T-helper 1 cell treated with Interleukin-12 subunit alpha and Interleukin-12 subunit beta and Interleukin-4 antibody, amounts not matched to agents 30 μg/mL and 1 μg/mL, for 36 hours (primary cell): ENCODE data around the gene ARHGAP35.
"Not testable (repeated sequence)": the region's sequence is repeated elsewhere in the genome, so short reads cannot be mapped to it uniquely, and the experiment has no call there.

Source experiments
- H3K27ac Mint-ChIP-seq: one replicate; pipeline ENCODE4 v1.8.0; 2021; ENCODE audit warnings: mild to moderate bottlenecking, mixed read lengths
- H3K27me3 Mint-ChIP-seq: one replicate; pipeline ENCODE4 v1.8.0; 2021; ENCODE audit warnings: low read depth, mixed read lengths
- H3K36me3 Mint-ChIP-seq: one replicate; pipeline ENCODE4 v1.8.0; 2021; ENCODE audit warnings: low read depth, mixed read lengths
- H3K4me1 Mint-ChIP-seq: one replicate; pipeline ENCODE4 v1.8.0; 2021; ENCODE audit warnings: low read depth, mixed read lengths
- H3K4me3 Mint-ChIP-seq: one replicate; pipeline ENCODE4 v1.8.0; 2021; ENCODE audit warnings: mild to moderate bottlenecking, moderate library complexity, mixed read lengths
- H3K9me3 Mint-ChIP-seq: one replicate; pipeline ENCODE4 v1.8.0; 2021; ENCODE audit warnings: mixed read lengths

The ARHGAP35 gene

DNA sequence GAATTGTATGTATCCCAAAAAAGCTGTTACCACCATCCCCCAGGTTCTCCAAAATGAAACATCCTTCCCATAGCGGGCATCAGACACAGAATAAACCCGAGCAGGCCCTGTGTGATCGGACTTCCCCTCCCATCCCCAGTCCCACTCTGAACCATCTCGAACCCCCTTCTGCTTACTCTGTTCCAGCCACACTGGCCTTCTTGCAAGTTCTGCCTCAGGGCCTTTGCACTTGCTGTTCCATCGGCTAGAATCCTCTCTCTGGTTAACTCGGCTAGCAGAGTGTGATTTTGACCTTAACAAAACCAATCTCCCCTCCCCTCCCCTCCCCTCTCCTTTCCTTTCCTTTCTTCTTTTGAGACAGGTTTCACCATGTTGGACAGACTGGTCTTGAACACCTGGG is 25.8 kb upstream of the ARHGAP35 start:
- H3K36me3 Mint-ChIP-seq: peaks cover 10% of the 10 kb centered on the region
- H3K27me3 Mint-ChIP-seq: no peaks in the 10 kb centered on the region
- H3K9me3 Mint-ChIP-seq: no peaks in the 10 kb centered on the region
- no peak overlapping the region for H3K4me3 Mint-ChIP-seq
- H3K4me1 Mint-ChIP-seq: peaks cover 3% of the 10 kb centered on the region
- H3K27ac Mint-ChIP-seq: no peak overlapping the region

DNA sequence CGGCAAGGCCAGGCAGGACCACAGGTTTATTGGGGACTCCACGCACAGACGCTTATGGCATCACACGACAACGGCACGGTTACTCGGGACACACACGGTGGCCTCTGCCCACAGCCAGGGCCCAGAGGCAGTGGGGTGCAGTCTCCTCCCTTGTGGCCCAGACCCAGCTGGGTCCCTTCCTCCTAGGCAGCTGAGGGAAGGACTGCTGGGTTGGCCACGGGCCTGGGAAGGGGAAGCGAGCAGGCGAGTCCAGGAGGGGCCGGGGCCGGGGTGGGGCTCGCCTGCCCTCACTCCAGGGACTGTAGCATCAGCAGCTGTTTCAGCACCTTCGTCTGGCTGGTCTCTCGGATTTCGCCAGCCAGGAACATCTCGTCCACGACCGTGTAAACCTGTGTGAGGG is 22.6 kb upstream of the ARHGAP35 start:
- no peaks in the 10 kb centered on the region for H3K27me3 Mint-ChIP-seq
- H3K36me3 Mint-ChIP-seq: peaks cover 15% of the 10 kb centered on the region
- H3K9me3 Mint-ChIP-seq: no peaks in the 10 kb centered on the region
- peaks cover 1% of the 10 kb centered on the region for H3K4me1 Mint-ChIP-seq
- H3K27ac Mint-ChIP-seq: no peak overlapping the region
- H3K4me3 Mint-ChIP-seq: no peak overlapping the region

DNA sequence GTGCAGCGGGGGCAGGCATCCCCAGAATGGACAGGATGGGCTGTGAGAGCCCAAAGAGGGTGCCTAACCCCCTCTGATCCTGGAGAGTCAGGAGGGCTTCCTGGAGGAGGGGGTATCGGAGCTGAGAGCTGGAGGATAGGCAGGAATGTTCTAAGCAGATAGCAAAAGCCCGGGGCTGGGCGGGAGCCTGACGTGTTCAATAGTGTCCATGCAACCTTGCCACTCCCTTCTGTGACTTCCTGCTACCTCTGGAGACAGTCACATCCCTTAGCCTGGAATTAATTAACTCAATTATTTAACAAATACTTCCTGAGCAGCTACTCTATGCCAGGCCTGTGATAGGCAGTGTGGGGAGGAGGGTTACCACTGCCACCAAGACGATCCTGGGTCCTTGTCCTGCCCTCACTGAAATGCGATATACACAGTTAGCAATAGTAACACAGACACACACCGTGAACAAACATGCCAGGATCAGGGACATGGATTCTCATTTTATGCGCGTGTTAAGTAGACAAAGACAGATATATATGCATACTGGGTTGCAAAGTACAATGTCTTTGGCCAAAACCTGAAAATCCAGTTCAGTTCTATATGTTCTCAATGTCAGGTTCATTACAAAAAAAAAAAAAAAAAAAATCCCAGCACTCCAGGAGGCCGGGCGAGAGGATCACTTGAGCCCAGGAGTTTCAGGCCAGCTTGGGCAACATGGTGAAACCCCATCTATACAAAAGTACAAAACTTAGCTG is 20.9 kb upstream of the ARHGAP35 start:
- H3K36me3 Mint-ChIP-seq: peaks cover 16% of the 10 kb centered on the region
- H3K27me3 Mint-ChIP-seq: no peaks in the 10 kb centered on the region
- no peak overlapping the region for H3K27ac Mint-ChIP-seq
- H3K4me3 Mint-ChIP-seq: no peak overlapping the region
- peaks cover 1% of the 10 kb centered on the region for H3K4me1 Mint-ChIP-seq
- no peaks in the 10 kb centered on the region for H3K9me3 Mint-ChIP-seq

DNA sequence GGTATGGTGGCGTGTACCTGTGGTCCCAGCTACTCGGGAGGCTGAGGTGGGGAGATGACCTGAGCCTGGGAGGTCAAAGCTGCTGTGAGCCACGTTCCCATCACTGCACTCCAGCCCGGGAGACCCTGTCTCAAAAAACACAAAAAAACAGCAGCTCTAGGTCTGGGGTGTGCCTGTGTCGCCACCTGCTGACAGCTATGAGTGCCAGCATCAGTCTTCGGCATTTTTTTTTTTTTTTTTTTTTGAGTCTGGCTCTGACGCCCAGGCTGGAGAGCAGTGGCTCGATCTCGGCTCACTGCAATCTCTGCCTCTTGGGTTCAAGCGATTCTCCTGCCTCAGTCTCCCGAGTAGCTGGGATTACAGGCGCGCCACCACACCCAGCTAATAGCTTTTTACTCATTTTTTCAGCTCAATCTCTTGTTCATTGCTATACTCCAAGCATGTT is 20.3 kb upstream of the ARHGAP35 start:
- Mint-ChIP-seq H3K27ac (no peak overlapping the region), H3K4me3 (no peak overlapping the region), H3K9me3 (no peaks in the 10 kb centered on the region), H3K27me3 (no peaks in the 10 kb centered on the region), H3K36me3 (peaks cover 16% of the 10 kb centered on the region), H3K4me1 (peaks cover 1% of the 10 kb centered on the region)

DNA sequence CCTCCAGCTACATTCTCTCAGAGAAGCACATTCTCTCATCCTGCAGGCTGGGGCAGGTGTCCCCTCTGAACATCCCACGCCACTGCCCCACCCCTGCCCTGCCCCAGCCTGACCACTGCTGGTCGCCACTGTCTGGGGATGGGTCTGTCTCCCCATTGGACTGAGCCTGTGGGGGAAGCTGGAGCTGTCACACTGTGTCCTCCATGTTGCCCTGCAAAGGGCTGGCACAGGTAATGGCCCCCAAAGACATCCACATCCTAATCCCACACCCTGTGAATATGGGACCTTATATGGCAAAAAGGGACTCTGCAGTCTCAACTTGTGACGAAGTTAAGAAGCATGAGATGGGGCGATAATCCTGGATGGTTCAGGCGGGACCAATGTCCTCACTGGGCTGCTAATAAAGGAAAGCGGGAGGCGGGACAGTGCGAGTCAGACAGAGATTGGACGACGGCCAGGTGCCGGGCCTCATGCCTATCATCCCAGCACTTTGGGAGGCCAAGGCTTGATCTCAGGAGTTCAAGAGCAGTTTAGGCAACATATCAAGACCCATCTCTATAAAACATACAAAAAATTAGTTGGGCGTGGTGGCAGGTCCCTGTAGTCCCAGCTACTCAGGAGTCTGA is 19.2 kb upstream of the ARHGAP35 start:
- peaks cover 3% of the 10 kb centered on the region for H3K4me1 Mint-ChIP-seq
- H3K27me3 Mint-ChIP-seq: no peaks in the 10 kb centered on the region
- no peaks in the 10 kb centered on the region for H3K9me3 Mint-ChIP-seq
- H3K4me3 Mint-ChIP-seq: no peak overlapping the region
- H3K36me3 Mint-ChIP-seq: peaks cover 19% of the 10 kb centered on the region
- no peak overlapping the region for H3K27ac Mint-ChIP-seq

DNA sequence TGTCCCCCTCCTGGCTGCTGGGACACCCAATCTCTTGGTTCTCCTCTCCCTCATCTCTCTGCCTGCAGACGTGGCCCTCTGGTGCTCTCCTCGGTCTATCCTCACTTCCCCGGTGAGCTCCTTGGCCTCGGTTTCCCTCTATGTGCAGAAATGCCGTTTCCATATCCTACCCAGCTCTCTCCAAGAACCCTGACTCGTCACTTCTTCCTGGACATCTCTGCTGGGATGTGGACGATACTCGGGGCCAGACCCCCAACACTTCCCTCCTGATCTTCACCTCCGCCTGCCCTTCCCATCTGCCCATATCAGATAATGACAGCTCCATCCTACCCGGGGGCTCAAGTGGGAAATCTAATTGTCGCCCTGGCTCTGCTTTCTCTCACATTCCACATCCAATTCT is 18.0 kb upstream of the ARHGAP35 start:
- peaks cover 19% of the 10 kb centered on the region for H3K36me3 Mint-ChIP-seq
- peaks cover 3% of the 10 kb centered on the region for H3K4me1 Mint-ChIP-seq
- no peak overlapping the region for H3K4me3 Mint-ChIP-seq
- H3K9me3 Mint-ChIP-seq: no peaks in the 10 kb centered on the region
- no peak overlapping the region for H3K27ac Mint-ChIP-seq
- H3K27me3 Mint-ChIP-seq: no peaks in the 10 kb centered on the region

DNA sequence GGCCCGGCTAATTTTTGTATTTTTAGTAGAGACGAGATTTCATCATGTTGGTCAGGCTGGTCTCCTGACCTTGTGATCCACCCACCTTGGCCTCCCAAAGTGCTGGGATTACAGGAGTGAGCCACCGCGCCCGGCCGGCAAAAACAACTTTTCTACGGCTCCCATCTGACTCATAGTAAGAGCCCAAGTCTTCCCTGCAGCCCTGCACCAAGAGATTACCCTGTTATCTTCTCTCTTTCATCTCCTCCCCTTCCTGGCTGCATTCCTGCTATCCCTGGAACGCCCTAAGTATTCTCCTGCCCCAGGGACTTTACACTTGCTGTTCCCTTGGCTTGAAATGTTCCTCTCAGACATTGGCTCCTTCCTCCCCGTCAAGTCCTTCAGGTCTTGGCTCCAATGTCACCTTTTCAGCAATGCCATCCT is 16.7 kb upstream of the ARHGAP35 start:
- Mint-ChIP-seq H3K4me1 (peaks cover 3% of the 10 kb centered on the region), H3K27ac (no peak overlapping the region), H3K9me3 (no peaks in the 10 kb centered on the region), H3K27me3 (no peaks in the 10 kb centered on the region), H3K36me3 (peaks cover 12% of the 10 kb centered on the region), H3K4me3 (no peak overlapping the region)

DNA sequence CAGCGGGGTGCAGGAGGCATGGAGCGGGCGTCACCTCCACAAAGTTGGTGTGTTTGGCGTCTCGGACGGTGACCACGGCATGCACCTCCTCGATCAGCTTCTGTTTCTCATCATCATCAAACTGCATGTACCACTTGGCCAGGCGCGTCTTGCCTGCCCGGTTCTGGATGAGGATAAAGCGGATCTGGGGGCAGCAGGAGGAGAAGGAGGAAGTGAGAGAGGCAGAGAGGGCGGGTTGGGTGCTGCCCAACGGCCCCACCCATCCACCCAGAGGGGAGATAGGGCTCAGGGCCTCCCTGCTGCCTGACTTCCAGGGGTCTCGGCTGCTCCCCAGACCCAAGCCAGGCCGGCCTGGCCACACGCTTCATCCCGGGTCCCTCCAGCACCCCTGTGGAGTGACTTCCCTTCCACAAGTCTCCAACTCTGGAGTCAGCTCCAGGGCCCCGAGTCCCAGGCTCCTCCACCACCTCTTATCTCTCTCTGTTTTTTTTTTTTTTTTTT is 14.8 kb upstream of the ARHGAP35 start:
- Mint-ChIP-seq H3K27ac (no peak overlapping the region), H3K27me3 (no peaks in the 10 kb centered on the region), H3K36me3 (peaks cover 12% of the 10 kb centered on the region), H3K4me3 (no peak overlapping the region), H3K4me1 (peaks cover 18% of the 10 kb centered on the region), H3K9me3 (no peaks in the 10 kb centered on the region)

DNA sequence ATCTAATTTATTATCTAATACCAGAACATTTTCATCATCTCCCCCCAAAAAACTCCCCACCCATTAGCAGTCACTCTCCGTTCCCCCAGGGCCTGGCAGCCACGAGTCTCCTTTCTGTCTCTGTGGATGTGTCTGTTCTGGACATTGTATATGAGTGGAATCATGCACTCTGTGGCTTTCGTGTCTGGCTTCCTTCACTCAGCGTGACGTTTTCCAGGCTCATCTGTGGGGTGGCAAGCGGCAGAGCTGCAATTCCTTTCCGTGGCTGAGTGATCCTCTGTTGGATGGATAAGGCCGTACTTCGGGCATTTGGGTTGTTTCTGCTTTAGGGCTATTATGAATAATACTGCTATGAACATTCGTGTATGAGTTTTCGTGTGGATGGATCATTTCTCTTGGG is 13.3 kb upstream of the ARHGAP35 start:
- H3K4me1 Mint-ChIP-seq: peaks cover 16% of the 10 kb centered on the region
- peak overlapping the region; percentile 4 for H3K4me3 Mint-ChIP-seq
- peaks cover 10% of the 10 kb centered on the region for H3K36me3 Mint-ChIP-seq
- no peaks in the 10 kb centered on the region for H3K27me3 Mint-ChIP-seq
- H3K27ac Mint-ChIP-seq: no peak overlapping the region
- no peaks in the 10 kb centered on the region for H3K9me3 Mint-ChIP-seq

DNA sequence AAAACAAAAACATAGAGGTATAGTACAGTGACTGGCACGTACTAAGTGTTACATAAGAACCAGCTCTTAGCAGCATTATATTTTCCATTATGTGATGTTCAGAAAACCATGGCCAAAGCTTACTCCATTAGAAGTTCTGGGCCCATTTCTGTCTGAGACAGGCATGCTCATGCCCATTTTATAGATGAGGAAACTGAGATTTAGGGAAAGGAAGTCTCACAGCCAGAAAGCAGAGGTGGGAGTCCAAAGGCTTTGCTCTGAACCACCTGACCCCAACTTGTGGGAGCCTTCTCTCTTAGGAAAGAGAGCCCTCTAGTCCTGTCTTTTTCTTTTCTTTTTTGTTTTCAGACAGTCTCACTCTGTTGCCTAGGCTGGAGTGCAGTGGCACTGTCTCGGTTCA is 12.4 kb upstream of the ARHGAP35 start:
- Mint-ChIP-seq H3K27ac (no peak overlapping the region), H3K4me3 (no peak overlapping the region)

DNA sequence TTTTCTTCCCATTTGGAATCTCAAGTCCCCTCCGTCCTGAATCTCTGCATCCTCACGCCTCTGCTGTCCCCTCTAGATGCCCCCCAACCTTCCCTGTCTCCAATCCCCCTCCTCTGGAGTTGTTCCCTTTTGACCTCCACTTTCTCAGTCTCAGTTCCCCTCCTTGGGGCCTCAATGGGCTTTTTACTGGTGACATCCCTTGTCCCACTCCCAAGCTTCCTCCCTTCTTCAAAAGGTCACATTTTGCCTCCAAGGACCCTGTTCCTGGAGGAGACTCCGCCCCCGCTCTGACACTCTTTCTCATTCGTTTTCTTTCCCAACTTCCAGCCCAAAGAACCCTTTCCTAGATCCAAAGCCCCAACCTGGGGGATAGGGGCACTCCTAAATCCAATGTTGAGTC is 11.2 kb upstream of the ARHGAP35 start:
- H3K27me3 Mint-ChIP-seq: peaks cover 4% of the 10 kb centered on the region
- no peaks in the 10 kb centered on the region for H3K9me3 Mint-ChIP-seq
- H3K36me3 Mint-ChIP-seq: peaks cover 6% of the 10 kb centered on the region
- H3K27ac Mint-ChIP-seq: peak overlapping the region; percentile 79
- H3K4me3 Mint-ChIP-seq: peak overlapping the region; percentile 98
- peaks cover 16% of the 10 kb centered on the region for H3K4me1 Mint-ChIP-seq

More for the DNA sequence above, 12.4 kb upstream of the ARHGAP35 start:
- no peaks in the 10 kb centered on the region for H3K9me3 Mint-ChIP-seq
- H3K27me3 Mint-ChIP-seq: no peaks in the 10 kb centered on the region
- peaks cover 6% of the 10 kb centered on the region for H3K36me3 Mint-ChIP-seq
- H3K4me1 Mint-ChIP-seq: peaks cover 16% of the 10 kb centered on the region

DNA sequence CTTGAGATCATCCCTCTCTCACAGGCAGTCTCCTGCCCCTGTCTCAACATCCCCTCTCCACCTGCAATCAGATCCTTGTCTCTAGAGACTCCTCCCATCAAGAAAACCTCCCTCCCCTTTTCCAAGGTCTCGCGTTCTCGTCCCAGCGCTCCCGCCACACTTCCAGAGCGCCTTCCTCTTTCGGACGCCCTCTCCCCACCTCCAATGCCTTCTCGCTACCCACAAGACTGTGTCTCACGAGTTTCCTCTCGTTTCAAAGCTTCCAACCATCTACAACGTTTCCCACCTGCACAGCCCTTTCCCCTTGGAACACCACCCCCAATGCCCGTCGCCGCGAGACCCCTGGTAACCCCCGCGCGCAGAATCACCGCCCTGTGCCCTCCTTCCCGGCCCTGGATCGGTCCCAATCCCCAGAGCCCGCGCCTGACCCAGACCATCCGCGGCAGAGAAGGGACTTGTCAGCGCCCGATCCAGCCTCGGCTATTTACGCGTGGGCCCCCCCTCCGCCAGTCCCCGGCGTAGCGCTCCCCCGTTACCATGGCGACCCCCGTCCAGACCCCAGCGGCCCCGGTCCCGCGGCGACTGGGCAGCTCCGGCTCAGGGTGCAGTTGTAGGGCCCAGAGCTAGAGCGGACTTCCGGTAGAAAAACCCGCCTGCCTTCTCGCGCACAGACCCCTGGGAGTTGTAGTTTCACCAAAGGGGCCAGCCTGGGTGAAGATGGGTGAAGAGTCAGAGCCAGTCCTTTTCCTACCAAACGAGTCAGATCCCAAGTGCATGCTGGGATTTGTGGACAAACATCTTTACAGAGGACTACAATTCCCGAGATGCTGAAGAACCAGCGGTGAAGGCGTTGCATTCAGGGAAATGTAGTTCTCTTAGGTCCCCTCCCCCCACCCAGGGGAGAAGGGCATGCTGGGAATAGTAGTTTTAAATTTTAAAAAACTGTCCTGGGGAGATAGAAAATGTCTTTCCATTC is 10.3 kb upstream of the ARHGAP35 start, which contains the start of gene AP2S1:
TSS of gene AP2S1 (minus strand) at position 619 of the 976 bp plus-strand sequence. CDS start at position 539, 80 bp downstream.
- H3K4me1 Mint-ChIP-seq: peaks cover 19% of the 10 kb centered on the region
- H3K27me3 Mint-ChIP-seq: peaks cover 4% of the 10 kb centered on the region
- H3K36me3 Mint-ChIP-seq: peaks cover 6% of the 10 kb centered on the region
- H3K27ac Mint-ChIP-seq: peak within 1 kb of the TSS; percentile 79
- H3K9me3 Mint-ChIP-seq: no peaks in the 10 kb centered on the region
- H3K4me3 Mint-ChIP-seq: peak within 1 kb of the TSS; percentile 98

DNA sequence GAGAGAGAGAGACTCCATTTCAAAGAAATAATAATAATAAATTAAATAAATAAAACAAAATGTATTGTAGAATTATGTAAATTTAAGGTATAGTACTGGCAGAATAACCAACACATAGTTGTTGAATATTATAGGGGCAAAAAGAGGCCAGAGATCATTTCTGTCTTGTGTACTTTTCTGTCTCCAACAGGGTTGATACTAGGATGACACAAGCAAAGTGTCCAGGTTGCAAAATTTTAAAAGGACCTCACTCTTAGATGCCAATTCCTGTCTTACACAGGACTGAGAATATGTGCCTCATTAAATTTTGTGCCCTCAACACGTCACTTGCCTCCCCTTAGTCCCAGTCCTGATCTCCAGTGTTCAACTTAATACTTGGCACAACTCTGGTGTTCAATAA is 8.0 kb upstream of the ARHGAP35 start:
- Mint-ChIP-seq H3K4me1 (peaks cover 27% of the 10 kb centered on the region), H3K9me3 (no peaks in the 10 kb centered on the region), H3K27me3 (peaks cover 4% of the 10 kb centered on the region), H3K4me3 (no peak overlapping the region), H3K36me3 (no peaks in the 10 kb centered on the region), H3K27ac (no peak overlapping the region)

DNA sequence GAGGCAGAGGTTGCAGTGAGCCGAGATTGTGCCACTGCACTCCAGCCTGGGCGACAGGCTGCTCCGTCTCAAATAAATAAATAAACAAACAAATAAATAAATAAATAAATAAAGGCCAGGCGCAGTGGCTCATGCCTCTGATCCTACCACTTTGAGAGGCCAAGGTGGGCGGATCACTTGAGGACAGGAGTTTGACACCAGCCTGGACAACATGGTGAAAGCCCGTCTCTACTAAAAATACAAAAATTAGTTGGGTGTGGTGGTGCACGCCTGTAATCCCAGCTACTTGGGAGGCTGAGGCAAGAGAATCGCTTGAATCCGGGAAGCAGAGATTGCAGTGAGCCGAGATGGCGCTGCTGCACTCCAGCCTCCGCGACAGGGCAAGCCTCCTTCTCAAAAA is 6.1 kb upstream of the ARHGAP35 start:
- H3K36me3 Mint-ChIP-seq, H3K27me3 Mint-ChIP-seq, H3K4me3 Mint-ChIP-seq, H3K9me3 Mint-ChIP-seq, H3K27ac Mint-ChIP-seq: not testable (repeated sequence)
- peaks cover 23% of the 10 kb centered on the region for H3K4me1 Mint-ChIP-seq
